A673 (cell line): ENCODE data around the gene PHKA2.

ENCODE experiments used
- CTCF ChIP-seq: fragments of 300-800, 200-600 bp; sonication (generic); conservative IDR thresholded peaks from 2 replicates; pipeline ENCODE4 v1.5.1; 2017; ENCODE audit warnings: low read depth, mild to moderate bottlenecking, antibody characterized with exemption, low read length, moderate library complexity, mixed read lengths
- EZH2 ChIP-seq: fragments of 200-600 bp; sonication (generic); IDR thresholded peaks from 2 replicates; pipeline ENCODE4 v1.6.1; 2017; ENCODE audit warnings: borderline replicate concordance, low read depth, mild to moderate bottlenecking, mixed read lengths, antibody characterized with exemption, low read length; ENCODE audit not compliant: poor library complexity, severe bottlenecking

DNA sequence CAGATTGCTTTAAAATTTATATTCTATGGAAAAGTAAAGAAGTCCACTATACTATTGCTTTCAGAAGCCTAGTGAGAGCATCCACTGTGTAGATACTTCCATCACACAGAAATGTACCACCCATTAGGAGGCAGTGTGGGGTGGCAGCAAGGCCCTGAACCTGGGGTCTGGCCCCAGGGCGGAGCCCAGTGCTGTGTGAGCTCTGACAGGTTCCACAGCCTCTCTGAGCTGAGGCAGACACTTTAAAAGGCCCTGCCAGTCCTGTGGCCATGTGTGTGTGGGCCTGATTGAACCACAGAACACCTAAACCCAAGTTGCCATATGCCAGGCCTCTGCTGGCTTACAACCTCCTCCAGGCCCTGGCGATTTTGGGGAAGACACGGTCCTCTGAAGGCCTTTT, 49.2 kb downstream of the PHKA2 start:
- no peak for TF ChIP-seq CTCF
- TF ChIP-seq EZH2 = no peak
